Stimulated activated CD8-positive, alpha-beta memory T cell treated with anti-CD3 and anti-CD28 coated beads, Interleukin-4, amount 100 ng/mL, for 48 hours (primary cell): ENCODE measurements around the gene SLC39A9.
"Not testable (repeated sequence)": the region's sequence is repeated elsewhere in the genome, so short reads cannot be mapped to it uniquely, and the experiment has no call there.

Experiments used
- DNase-seq: peaks from one replicate; pipeline ENCODE4 v3.0.0-alpha.2; 2020

Gene SLC39A9

DNA sequence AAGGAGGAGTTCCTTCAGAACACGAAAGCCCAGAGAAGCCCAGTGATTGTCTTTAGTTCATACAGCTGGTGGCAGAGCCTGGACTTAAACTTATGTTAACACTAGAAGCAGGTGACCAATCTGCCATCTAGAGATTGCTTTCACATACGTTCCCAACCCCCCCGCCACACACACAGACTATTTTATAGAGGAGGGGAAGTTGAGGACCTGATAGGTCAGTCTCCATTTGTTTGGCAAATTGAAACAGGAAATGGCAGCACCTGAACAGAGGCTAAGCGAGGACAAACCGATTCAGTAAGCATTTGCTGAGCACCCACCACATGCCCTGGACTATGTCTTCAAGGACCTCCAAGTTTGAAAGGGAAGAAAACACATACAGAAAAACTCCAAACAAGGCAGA, 81.2 kb downstream of the SLC39A9 start:
- no peak for DNase-seq

DNA sequence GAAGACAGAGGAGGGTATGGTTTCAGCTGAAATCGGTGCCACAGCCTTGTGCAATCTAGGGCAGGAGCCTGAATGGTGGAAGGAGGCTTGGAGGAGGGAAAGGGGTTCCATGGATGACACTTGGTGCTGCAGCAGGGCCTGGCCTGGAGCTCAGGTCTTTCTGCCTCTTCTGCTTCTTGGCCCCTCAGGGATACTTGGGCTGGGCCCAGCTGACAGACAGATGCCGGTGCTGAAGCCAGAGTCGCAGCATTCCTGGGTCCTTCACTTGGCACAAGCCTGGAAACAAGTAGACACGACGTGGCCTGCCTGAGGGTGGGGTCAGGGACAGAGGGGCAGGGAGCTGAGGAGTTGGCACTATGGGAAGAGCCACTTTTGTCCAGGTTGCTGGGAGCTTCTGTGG, 81.6 kb downstream of the SLC39A9 start:
- DNase-seq = no peak

DNA sequence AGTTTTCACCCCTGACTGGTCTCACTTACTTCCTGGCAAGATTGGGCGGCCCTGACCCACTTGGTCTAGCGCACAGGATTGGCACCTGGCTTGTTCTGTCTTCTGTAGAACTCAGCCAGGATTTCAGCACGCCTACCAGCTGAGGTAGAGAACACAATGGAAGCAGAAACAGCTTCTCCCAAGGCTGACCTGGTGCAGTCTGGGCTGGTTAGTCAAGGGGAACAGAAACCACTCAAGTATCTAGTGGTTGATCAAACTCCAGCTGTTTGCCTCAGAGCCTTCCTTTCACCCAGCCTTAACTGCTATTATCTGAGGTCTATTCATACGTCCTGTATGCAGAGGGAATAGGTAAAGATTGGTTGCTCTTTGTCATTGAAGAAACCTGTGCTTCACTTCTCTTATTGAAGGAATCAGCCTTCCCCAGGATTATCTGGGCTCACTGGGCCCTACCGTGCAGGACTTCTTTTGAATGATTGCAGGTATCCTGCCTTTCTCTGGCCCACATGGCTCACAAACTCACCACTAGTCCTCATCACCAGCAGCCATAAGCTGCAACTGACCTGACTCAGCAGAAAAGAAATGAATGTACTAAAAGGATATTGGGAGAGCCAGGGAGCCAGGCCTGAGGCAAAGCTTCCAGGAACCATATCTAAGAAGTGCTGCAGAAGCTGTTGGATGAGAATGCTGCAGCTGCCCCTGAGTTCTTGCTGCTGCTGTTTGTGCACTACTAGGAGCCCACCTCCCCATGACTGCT, 83.5 kb downstream of the SLC39A9 start:
- DNase-seq = no peak

DNA sequence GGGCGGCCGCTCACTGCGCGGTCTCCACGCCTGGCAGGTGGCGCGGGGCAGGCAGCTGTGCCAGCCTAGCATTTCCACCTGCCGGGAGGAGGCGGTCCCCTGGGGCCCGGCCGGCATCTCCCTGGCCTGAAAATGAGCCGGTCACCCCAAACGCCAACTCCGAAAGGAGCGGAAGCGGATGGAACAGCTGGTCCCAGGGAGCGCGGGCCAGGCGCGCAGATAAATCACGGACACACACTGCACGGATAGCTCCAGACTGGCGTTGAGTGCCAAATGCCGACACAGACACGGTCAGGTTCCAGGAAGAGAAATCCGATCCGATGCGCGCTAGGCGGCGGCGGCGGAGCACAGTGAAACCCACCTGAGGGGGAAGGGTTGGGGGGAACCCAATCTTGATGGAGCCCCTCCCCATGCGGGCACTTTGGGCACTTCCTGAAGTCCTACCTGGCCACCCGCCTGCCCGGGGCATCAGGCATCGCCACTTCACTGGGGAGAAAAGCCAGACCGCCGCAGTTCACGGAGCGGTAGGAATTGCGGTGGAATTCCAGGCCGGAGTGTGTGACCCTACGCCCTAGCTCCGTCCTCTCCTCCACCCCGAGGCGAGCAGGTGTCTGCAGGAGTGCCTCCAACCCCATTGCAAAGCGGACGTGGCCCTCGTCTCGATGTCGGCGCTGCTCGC, 85.4 kb downstream of the SLC39A9 start:
- no peak for DNase-seq

DNA sequence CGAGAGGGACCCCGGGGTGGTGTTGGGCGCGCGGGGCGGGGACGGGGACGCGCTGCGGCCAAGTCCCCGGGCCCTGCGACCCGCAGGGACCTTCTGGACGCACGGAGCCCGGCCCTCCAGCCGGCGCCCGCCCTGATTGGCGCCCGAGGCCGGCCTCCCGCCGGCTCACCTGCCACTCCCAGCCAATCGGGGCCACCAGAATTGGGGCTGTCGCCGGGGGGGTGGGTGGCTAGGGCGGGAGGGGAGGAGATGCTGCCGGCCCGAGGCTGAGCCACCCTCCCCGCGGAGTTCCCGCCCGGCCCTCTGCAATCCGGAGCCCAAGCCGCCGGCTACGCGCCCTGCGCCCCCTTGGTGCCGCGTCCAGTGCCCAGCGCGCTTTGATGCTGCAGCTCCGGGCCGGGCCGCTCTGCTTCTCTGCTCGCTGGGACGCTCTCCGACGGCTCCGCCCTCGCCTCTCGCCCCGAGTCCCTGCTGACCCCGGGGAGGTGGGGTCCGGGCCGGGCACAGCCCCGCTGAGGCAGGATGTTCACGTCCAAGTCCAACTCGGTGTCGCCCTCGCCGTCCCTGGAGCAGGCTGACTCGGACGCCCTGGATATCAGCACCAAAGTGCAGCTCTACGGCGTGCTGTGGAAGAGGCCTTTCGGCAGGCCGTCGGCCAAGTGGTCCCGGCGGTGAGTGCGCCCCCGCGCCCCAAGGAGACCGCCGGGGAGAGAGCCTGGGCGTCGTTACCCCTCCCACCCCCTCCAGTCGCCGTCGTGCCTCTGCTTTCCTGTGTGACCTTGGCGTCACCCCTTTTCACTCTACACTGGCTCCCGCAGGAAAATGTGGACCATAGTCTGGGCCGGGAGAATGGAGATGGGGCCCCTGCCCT, 86.2 kb downstream of the SLC39A9 start, which contains the start of gene PLEKHD1:
TSS of gene PLEKHD1 (plus strand) at position 285 of the 871 bp plus-strand sequence. CDS start at position 523, 238 bp downstream.
- DNase-seq = no peak

DNA sequence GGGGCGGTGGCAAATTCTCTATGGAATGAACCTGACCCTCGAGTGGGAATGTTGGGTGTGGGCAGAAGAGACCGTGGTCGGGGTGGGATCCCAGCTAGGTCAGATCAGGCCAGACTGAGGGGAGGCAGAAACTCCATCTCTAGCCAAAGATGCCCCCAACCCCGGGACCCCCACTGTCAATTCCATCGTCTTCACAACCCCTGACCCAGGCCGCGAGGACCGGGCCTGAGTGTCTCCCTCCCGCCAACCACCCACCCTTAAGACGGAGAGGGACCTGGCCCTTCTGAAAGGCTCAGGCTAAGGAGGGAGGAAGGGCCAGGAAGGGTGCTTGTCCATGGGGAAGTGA, 86.8 kb downstream of the SLC39A9 start:
- DNase-seq = no peak

DNA sequence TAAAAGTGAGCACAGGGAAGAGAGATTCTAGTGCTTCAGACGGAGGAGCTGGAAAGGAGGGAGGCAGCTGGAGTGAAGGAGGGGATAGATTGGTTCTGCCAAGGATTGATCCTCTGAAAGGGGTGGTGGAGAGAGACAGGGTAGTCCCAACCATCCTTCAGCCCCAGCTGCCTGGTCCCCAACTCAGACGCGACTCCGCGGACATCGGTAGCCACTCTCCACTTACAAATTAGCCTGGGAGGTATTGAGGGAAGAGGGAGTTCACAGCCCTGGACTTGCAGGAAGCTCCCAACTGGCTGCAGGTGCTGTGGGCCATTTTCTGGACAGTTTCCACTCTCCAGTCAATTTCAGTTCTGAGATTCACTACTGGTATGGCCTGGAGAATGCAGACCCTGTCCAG, 87.2 kb downstream of the SLC39A9 start:
- DNase-seq = no peak

DNA sequence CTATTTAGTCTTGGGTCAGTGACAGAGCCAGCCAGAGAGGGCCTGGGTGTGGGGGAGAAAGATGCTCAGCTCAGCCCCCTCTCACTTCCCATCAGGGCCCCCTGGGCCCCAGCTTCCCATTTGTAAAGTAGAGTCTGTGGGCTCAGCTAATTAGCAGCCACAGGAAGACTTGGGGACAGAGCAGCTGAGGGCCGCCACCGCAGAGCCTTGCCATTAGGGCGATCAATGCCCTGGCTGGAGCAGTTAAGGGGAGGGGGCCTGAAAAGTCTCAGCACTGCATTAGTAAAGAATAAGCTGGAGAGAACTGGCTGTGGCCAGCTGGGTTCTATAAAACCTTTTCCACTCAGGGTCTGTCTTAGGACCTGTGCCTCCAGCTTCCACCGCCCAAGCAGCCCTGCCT, 88.7 kb downstream of the SLC39A9 start:
- no peak for DNase-seq

DNA sequence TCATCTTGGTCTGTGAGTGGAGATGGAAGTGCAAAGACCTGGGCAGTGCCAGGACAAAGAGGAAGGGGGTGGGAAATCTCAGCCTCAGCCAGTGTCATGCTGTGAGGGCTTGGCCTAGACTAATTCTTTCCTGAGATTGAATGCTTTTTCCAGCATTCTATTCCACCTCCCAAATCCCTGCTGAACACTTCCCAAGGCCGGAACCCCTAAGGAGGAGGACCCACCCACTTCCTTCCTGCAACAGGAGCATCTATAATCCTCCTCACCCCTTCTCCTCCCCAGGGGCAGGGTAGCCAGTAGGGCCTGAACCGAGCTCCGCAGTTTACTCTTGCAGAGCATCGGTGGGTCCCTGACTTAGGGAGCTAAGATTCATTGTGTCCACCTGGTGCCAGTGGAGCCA, 89.3 kb downstream of the SLC39A9 start:
- no peak for DNase-seq

DNA sequence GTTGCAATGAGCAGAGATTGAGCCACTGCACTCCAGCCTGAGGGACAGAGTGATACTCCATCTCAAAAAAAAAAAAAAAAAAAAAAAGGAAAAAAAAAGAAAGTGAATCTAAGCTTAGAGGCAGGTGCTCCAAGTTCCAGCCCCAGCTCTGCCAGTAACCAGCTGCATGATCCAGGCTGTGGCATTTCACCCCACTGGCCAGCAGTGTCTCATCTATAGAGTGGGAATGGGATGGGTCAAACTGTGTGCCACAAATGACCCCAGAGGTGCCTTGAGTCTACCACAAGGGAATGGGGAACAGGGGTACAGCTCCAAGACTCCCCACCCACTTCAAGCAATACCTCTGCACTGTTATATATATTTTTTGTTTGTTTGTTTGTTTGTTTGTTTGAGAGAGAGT, 91.0 kb downstream of the SLC39A9 start:
- no peak for DNase-seq

DNA sequence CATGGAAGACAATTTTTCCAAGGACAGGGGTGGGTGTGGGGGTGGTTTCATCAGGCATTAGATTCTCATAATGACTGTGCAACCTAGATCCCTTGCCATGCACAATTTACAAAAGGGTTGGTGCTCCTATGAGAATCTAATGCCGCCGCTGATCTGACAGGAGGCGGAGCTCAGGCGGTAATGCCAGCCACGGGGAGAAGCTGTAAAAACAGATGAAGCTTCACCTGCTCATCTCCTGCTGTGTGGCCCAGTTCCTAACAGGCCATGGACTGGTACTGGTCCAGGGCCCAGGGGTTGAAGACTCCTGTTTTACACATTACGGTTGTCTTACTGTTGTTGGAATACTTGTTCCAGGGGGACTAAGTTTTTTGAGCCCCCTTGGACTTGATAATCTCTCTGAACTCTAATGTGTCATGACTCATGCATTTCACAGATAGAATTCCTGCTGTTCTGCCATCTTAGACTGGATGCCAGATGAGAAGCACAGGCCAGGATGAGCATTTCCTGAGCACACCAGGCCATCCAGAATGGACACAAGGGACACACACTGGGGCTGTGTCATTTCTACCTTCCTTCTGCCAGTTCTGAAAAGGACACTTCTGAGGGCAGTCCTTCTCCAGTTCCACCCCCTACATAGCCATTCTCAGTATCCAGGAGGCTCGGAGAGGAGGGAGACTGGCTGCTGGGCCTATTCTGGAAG, 91.9 kb downstream of the SLC39A9 start:
- DNase-seq = no peak

DNA sequence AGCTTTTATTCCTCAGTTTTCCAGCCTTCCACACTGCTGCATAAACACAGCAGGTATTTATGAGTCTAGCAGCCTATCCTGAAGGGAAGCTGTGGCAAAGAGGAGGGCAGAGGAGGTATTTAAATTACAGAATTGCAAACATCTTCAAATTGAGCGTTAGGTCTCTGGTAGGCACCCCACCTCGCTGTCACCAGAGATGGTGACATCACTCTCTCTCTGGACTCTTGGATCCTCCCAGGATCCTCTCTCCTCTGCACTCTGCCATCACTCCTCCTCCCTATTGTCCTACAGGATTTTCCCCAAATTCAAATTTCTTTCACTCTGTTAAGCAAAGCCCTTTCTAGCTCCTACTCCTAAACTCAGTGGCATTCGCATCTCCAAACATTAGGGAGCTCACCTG, 92.7 kb downstream of the SLC39A9 start:
- no peak for DNase-seq

DNA sequence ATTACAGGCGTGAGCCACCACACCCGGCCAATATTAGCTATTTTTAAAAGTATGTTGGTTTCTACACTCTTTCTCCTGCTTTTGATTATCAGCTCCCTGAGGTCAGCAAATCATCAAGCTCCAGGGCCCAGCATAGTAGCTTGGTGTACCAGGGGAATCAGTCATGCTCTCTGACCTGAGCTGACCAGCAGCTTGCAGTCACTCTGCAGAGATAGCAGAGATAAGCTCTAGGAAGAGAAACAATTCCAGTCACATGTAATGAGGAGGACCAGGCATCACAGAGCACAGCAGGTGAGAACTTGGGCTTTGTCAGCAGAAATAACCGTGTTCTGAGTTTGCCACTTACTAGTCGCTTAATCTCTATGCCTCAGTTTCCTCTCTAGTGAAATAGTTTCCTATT, 94.5 kb downstream of the SLC39A9 start:
- DNase-seq = no peak

DNA sequence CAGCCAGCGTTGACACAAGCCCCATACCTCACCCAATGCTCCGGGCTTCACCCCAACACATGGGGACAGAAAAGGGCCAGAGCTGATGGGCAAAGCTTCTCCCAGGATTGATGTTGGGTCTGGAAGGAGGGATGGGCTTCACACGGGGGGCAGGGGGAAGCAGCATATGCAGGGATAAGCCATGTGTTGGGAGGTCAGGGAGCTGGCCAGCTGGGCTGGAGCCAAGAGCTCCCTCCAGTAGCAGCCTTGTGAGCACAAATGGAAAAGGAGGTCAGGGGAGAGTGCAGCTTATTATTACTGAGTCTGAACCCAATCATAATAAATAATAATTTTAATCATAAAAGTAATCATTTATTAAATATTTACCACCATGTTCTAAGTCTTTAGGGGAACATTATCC, 95.3 kb downstream of the SLC39A9 start:
- DNase-seq = no peak

DNA sequence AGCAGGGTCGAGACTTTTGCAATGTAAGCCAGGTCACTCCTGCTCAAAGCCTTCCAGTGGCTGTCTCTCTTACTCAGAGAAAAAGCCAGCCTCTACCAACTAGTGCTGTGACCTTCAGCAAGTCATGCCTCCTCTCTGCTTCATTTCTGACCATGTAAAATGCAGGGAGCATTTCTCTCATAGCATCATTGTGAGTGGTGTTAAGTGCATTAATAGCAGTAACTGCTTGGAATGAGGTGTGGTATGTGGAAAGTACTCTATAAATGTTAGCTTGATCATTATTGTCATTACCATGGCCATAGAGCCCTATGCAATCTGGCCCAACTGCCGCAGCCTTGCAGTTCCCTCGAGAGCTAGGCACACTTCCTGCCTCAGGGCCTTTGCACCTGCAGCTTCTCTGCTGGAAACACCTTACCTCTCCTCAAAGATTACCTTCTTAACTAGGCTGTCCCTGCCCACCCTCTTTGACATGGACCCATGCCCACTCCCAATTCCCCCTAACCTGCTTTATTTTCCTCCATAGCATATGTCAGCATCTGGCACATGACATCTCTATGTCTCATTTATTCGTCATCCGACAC, 96.9 kb downstream of the SLC39A9 start:
- no peak for DNase-seq

DNA sequence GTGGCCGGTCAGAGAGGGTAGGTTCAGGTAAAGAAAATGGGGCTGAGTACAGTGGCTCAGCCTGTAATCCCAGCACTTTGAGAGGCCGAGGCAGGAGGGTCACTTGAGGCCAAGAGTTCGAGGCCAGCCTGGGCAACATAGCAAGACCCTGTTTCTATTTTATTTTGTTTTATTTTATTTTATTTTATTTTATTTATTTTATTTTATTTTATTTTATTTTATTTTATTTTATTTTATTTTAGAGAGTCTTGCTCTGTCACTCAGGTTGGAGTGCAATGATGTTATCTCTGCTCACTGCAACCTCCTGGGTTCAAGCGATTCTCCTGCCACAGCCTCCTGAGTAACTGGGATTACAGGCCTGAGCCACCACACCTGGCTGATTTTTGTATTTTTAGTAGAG, 99.4 kb downstream of the SLC39A9 start:
- DNase-seq = not testable (repeated sequence)

DNA sequence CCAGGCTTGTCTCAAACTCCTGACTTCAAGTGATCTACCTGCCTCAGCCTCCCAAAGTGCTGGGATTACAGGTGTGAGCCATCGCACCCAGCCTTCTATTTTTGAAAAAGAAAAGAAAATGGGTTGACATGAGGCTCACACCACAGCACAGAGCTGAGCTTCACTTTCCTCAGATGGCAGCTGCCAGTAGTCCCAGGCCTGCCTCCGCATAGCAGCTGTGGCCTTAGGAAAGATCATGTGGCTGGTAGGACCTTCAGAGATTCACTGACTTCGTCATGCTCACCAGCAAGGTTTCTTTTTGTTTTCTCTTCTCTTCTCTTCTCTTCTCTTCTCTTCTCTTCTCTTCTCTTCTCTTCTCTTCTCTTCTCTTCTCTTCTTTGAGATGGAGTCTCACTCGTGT, 99.8 kb downstream of the SLC39A9 start:
- DNase-seq = not testable (repeated sequence)

DNA sequence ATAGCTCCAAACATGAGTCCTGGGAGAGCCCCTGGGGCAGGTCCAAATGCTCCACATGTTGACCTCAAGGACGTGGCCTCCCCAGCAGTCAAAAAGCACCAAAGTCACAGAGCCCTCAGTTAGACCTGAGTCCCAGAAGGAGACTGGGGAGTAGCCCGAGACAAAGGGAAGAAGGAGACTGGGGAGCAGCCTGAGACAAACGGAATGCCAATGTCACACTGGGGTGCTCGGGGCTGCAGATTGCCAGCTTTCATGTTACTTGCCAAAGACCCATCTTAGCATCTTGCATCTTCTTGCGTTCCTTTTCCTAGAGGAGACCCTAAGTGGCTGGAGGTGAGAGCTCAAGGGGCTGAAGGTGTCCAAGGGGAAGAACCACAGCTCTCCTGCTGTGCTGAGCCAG, 100.9 kb downstream of the SLC39A9 start:
- DNase-seq = no peak

DNA sequence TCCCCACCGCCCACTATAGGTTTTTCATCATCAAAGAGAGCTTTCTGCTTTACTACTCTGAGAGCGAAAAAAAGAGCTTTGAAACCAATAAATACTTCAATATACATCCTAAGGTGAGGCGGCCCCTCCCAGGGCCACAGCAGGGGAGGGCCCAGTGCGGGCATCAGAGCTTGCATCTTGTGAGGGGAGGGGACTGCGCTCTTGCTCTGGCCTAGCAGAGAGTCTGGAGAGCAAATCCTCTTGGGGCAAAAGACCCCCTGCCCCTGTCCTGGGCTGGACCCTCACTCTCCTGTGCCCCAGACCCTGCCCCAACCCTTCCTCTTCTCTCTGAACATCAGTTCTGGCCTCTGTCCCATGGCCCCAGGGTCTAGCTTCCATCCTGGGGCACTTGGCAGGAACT, 101.6 kb downstream of the SLC39A9 start:
- no peak for DNase-seq

DNA sequence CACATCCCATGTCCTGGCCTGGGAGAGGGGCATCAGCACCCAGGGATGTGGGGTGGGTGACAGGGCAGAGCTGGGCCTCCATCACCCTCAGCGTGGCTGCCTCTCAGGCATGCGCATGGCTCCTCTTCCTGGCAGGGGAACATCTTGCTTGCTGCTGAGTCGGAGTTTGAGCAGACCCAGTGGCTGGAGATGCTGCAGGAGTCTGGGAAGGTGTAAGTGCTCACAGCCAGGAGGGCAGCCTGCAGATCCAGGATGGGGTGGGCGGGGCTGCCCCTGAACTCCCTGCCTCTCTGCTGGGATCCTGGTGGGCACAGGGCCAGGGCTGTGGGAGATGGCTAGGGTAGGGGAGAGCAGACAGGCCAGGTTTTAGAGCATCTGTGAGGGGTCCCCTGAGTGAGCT, 102.2 kb downstream of the SLC39A9 start:
- DNase-seq = no peak

DNA sequence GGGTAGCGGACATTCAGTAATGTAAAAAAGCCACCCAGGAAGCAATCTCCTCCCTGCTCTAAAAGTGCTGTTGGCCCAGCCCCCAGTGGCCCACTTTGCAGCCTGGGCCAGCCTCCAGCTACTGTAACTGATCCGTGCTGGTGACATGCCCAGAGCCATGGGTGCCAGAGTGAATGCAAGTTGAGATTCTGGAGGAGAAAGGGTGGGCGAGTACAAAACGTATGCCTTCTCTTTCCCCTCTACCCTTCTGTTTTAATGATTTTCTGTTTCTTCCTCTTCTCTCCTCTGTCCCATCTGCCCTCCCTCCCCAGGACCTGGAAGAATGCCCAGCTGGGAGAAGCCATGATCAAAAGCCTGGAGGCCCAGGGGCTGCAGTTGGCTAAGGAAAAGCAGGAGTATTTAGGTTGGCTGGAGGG, 102.9 kb downstream of the SLC39A9 start:
- DNase-seq = no peak

DNA sequence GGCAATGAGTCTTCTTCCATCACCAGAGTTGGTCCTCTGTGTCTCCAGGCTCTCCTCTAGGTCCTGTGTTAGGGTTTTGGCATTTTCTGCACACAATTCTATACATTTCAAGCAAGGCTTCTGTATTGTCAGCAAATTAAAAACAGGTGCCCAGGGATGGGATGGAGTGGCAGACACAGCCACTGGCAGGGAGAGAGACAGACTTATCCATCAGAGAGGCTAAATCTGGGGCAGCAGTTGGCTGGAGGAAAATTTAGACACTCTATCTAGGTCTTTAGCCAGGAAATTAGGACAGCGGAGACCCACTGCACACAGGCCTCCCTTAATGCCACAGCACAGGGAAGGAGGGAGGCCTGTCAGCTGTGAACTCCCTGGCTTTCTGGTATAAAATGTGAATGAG, 106.3 kb downstream of the SLC39A9 start:
- no peak for DNase-seq
